ENCODE data around the gene ZFYVE19. TPM values are rescaled to one million over a fixed set of nuclear protein-coding genes. Genes with fewer than 3 reads are reported as not detected.

The ZFYVE19 gene
- total and polyA plus RNA-seq, 2 donors (not counting 3 experiments of a cell fraction or from before 2014, with no cell fraction given) = 29.7 to 47.2 TPM

- Histone ChIP-seq H3K4me3 (replicated peaks in 1 of 3; ENCODE audit: insufficient read depth in 1 of 3, low read depth in 1 of 3, low read length in 3 of 3) (no peak overlapping the region), H3K4me2 (ENCODE audit: insufficient read depth, low read length) (no peak overlapping the region), H3K9me3 (replicated peaks; ENCODE audit: control insufficient read depth, insufficient read depth, low read length) (no peaks in the 10 kb centered on the region), H3K27me3 (ENCODE audit: control insufficient read depth in 2 of 2, insufficient read depth in 2 of 2, low read length in 2 of 2) (no peaks in the 10 kb centered on the region), H3K9ac (replicated peaks; ENCODE audit: extremely low read depth, insufficient read depth, low read length) (no peak overlapping the region), H3K79me2 (ENCODE audit: control insufficient read depth, insufficient read depth, low read length) (peaks cover 23% of the 10 kb centered on the region), H3K4me1 (ENCODE audit: control insufficient read depth, extremely low read depth, insufficient read depth, low read length) (peaks cover 23% of the 10 kb centered on the region), H3K27ac (ENCODE audit: insufficient read depth, low read depth, low read length) (peak overlapping the region; percentile 51), H2AFZ (ENCODE audit: low read depth, low read length) (no peak overlapping the region), H3K9me1 (replicated peaks; ENCODE audit: control insufficient read depth, extremely low read depth, insufficient read depth, low read length) (no peaks in the 10 kb centered on the region), H4K20me1 (replicated peaks; ENCODE audit: control insufficient read depth, extremely low read depth, insufficient read depth, low read length) (no peaks in the 10 kb centered on the region), H3K36me3 (ENCODE audit: control insufficient read depth in 2 of 2, extremely low read depth in 1 of 2, insufficient read depth in 2 of 2, low read length in 2 of 2) (no peaks in the 10 kb centered on the region)
- BruUV-seq (replicated peaks) = no TSS peak
- ChIA-PET CTCF (interaction anchor here (1.2 to 2.5 kb wide), 7 partner anchors 9 to 106 kb away, joined by 3 to 7 read pairs (median 4); partner anchors contain the start of genes GCHFR and VPS18), POLR2A (no interaction called here)
- DNase-seq (ENCODE audit: low read depth, low spot score) (no peak), FAIRE-seq (no peak)
- TF ChIP-seq POLR2AphosphoS5 (IDR thresholded peaks at IDR 0.05; ENCODE audit: insufficient read depth, low read depth, low read length) = no peak
- no peak for TF ChIP-seq EZH2 (IDR thresholded peaks at IDR 0.05; ENCODE audit: borderline replicate concordance, low read depth, low read length, severe bottlenecking)
- TF ChIP-seq FOS (IDR thresholded peaks at IDR 0.05; ENCODE audit: borderline replicate concordance, insufficient read depth, low read length) = no peak
- no peak for TF ChIP-seq CTCF (IDR thresholded peaks at IDR 0.05; ENCODE audit: extremely low read depth in 1 of 2, insufficient read depth in 1 of 2, low read depth in 1 of 2, low read length in 2 of 2)
- no peak for TF ChIP-seq MYC (IDR thresholded peaks at IDR 0.05; ENCODE audit: low read depth, low read length)
- no peak for TF ChIP-seq GATA2 (IDR thresholded peaks at IDR 0.05; ENCODE audit: insufficient read depth, insufficient read length, low read depth, low read length)
- no peak for TF ChIP-seq POLR2A (IDR thresholded peaks at IDR 0.05; ENCODE audit: low read depth, low read length)
- TF ChIP-seq MAX (IDR thresholded peaks at IDR 0.05; ENCODE audit: insufficient read depth, insufficient read length) = no peak
- no peak for TF ChIP-seq JUN (IDR thresholded peaks at IDR 0.05; ENCODE audit: borderline replicate concordance, insufficient read depth, insufficient read length, low read depth)
- intact Hi-C loops (cut with micrococcal nuclease) (loop anchor here (2.0 to 5.0 kb wide), 3 partner anchors 19 to 104 kb away; partner anchors contain the start of genes C15orf62, RMDN3 and VPS18), dilution Hi-C loops (cut with MboI; ENCODE audit: extremely low pct_ligation_motif_present, low sequenced_read_pairs) (no loop called here)
Observed at GRCh38 chr15:40787991-40788390, 18.9 kb upstream of the ZFYVE19 start.

Data from endothelial cell of umbilical vein (primary cell).